Measurements from ENCODE around the gene IL15. TPM values are rescaled to one million over a fixed set of nuclear protein-coding genes. Genes with fewer than 3 reads are reported as not detected.
"Not testable (repeated sequence)": the region's sequence is repeated elsewhere in the genome, so short reads cannot be mapped to it uniquely, and the experiment has no call there.

IL15 gene
- total RNA-seq, 4 donors from 2014 or later: 0.91 to 5.9 (median 2.6) TPM

- H3K27me3 ChIP-seq: no peaks in the 10 kb centered on the region
- peaks cover 0 to 9% (median 0%) of the 10 kb centered on the region in 3 donors for H3K36me3 ChIP-seq
- no peak for DNase-seq
- 60 to 83% methylated on average over 3 of the region's 3 CpGs for WGBS, 2 donors
- H3K4me3 ChIP-seq: no peak overlapping the region
- no peaks in the 10 kb centered on the region for H3K9me3 ChIP-seq
- H3K27ac ChIP-seq: no peak overlapping the region
- intact Hi-C loops (cut with DNase I): no loop called here
- TF ChIP-seq POLR2A (IDR thresholded peaks at IDR 0.05) (no peak), CTCF (IDR thresholded peaks at IDR 0.05) (no peak)
- peaks cover 0 to 13% (median 6%) of the 10 kb centered on the region in 3 donors for H3K4me1 ChIP-seq
These were observed 48.4 kb downstream of the IL15 start for GRCh38 chr4:141684785-141685184.

- WGBS, 2 donors: 54 to 56% methylated on average over 8 of the region's 8 CpGs
- Histone ChIP-seq H3K9me3 (no peaks in the 10 kb centered on the region), H3K4me3 (no peak overlapping the region), H3K27me3 (no peaks in the 10 kb centered on the region), H3K4me1 (peaks cover 0 to 13% (median 6%) of the 10 kb centered on the region in 3 donors), H3K27ac (peak overlapping the region in 1 of 4 donors; percentile 35), H3K36me3 (peaks cover 0 to 17% (median 0%) of the 10 kb centered on the region in 3 donors)
- DNase-seq: no peak
- TF ChIP-seq CTCF (IDR thresholded peaks at IDR 0.05): no peak
- TF ChIP-seq POLR2A (IDR thresholded peaks at IDR 0.05): no peak
- intact Hi-C loops (cut with DNase I): no loop called here
These were observed 49.9 kb downstream of the IL15 start for GRCh38 chr4:141686146-141686775.

DNA sequence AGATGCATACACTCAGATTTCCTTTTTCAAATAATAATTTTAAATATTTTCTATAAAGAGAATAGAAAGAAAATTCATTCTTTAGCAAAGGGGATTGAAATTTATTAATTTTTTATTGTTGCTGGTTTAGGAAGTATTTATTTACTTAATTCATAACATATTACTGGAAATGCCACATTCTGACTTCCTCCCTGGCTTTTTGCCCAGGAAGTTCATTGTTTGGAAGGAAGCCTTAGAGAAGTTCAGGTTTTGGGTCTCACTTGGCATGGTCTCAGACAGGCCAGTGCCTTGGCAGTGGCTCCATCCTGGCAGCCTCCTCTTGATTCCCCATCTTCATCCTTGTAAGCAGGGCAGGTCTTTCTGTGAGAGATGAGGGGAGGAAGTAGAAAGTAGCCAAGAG lies 50.5 kb downstream of the IL15 start:
- H3K9me3 ChIP-seq: no peaks in the 10 kb centered on the region
- no peak overlapping the region for H3K4me3 ChIP-seq
- no peak for DNase-seq
- H3K36me3 ChIP-seq: peaks cover 0 to 17% (median 0%) of the 10 kb centered on the region in 3 donors
- H3K4me1 ChIP-seq: peaks cover 0 to 13% (median 6%) of the 10 kb centered on the region in 3 donors
- TF ChIP-seq CTCF (IDR thresholded peaks at IDR 0.05) (no peak), POLR2A (IDR thresholded peaks at IDR 0.05) (no peak)
- H3K27ac ChIP-seq: peak overlapping the region in 1 of 4 donors; percentile 35
- no peaks in the 10 kb centered on the region for H3K27me3 ChIP-seq
- intact Hi-C loops (cut with DNase I): no loop called here

DNA sequence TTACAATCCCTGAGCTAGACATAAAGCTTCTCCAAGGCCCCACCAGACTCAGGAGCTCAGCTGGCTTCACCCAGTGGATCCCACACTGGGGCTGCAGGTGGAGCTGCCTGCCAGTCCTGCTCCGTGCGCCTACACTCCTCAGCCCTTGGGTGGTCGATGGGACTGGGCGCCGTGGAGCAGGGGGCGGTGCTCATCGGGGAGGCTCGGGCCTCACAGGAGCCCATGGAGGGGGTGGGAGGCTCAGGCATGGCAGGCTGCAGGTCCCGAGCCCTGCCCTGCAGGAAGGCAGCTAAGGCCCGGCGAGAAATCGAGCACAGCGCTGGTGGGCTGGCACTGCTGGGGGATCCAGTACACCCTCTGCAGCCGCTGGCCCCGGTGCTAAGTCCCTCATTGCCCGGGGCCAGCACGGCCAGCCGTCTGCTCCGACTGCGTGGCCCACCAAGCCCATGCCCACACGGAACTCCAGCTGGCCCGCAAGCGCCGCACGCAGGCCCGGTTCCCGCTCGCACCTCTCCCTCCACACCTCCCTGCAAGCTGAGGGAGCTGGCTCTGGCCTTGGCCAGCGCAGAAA lies 53.4 kb downstream of the IL15 start:
- intact Hi-C loops (cut with DNase I); H3K9me3 ChIP-seq; DNase-seq; H3K4me3 ChIP-seq; H3K27me3 ChIP-seq; H3K27ac ChIP-seq: not testable (repeated sequence)
- H3K36me3 ChIP-seq: peaks cover 0 to 17% (median 0%) of the 10 kb centered on the region in 3 donors
- H3K4me1 ChIP-seq: peaks cover 0 to 13% (median 6%) of the 10 kb centered on the region in 3 donors
- WGBS, 2 donors: no CpG with 5 or more reads among the region's 29 CpGs

DNA sequence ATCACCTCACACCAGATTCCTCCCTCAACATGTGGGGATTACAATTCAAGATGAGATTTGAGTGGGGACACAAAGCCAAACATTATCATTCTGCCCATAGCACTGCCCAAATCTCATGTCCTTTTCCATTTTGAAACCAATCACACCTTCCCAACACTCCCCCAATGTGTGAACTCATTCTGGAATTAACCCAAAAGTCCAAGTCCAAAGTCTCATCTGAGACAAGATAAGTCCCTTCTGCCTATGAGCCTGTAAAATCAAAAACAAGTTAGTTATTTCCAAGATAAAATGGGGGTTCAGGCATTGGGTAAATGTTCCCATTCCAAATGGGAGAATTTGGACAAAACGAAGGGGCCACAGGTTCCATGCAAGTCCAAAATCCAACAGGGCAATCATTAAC lies 54.9 kb downstream of the IL15 start:
- DNase-seq; H3K27ac ChIP-seq; intact Hi-C loops (cut with DNase I); H3K9me3 ChIP-seq; H3K27me3 ChIP-seq; H3K4me3 ChIP-seq: not testable (repeated sequence)
- Histone ChIP-seq H3K4me1 (peaks cover 0 to 12% (median 6%) of the 10 kb centered on the region in 3 donors), H3K36me3 (peaks cover 0 to 17% (median 0%) of the 10 kb centered on the region in 3 donors)
- 83 to 87% methylated on average over 1 of the region's 1 CpG for WGBS, 2 donors

- H3K36me3 ChIP-seq: peaks cover 0 to 17% (median 0%) of the 10 kb centered on the region in 3 donors
- H3K9me3 ChIP-seq: no peaks in the 10 kb centered on the region
- H3K27ac ChIP-seq: no peak overlapping the region
- no peak for DNase-seq
- no peaks in the 10 kb centered on the region for H3K27me3 ChIP-seq
- TF ChIP-seq POLR2A (IDR thresholded peaks at IDR 0.05) (no peak), CTCF (IDR thresholded peaks at IDR 0.05) (no peak)
- peaks cover 0 to 3% (median 2%) of the 10 kb centered on the region in 3 donors for H3K4me1 ChIP-seq
- WGBS, 2 donors: 45% methylated on average over 2 of the region's 2 CpGs; no CpG with 5 or more reads in 1 of the 2 donors
- intact Hi-C loops (cut with DNase I): no loop called here
- no peak overlapping the region for H3K4me3 ChIP-seq
These were observed 55.7 kb downstream of the IL15 start for GRCh38 chr4:141692081-141692480.

Measured in esophagus squamous epithelium (tissue), 5 donors.